HEK293 (cell line): Measurements from ENCODE around the gene DCN.

Source experiments
- ZFP41 ChIP-seq: fragments of 450-650 bp; formaldehyde crosslinking; IDR thresholded peaks from 2 replicates; pipeline ENCODE4 v1.5.1; 2016; ENCODE audit warnings: missing biosample characterization, missing genetic modification characterization, borderline replicate concordance
- ZNF157 ChIP-seq: fragments of 450-650 bp; formaldehyde crosslinking; IDR thresholded peaks from 2 replicates; pipeline ENCODE4 v1.5.1; 2016; ENCODE audit warnings: missing biosample characterization, missing genetic modification characterization

- TF ChIP-seq ZFP41 (no peak), ZNF157 (tag by site-specific recombination) (no peak)
Observed at GRCh38 chr12:91143206-91143605, 39.4 kb downstream of the DCN start.
